Effector memory CD4-positive, alpha-beta T cell (primary cell): ENCODE measurements around the gene RPP25L.

Source experiments
- DNase-seq, 3 donors: peaks; one replicate each; pipeline ENCODE4 v3.0.0-alpha.2; 2020
- H3K27ac ChIP-seq: 2 replicates; pipeline ENCODE4 v1.7.0; 2013; ENCODE audit warnings: mild to moderate bottlenecking, low read length, moderate library complexity; ENCODE audit not compliant: insufficient read depth, poor library complexity, severe bottlenecking
- H3K27me3 ChIP-seq: replicated peaks from 2 replicates; pipeline ENCODE4 v1.7.0; 2013; ENCODE audit warnings: mild to moderate bottlenecking, low read length; ENCODE audit not compliant: insufficient read depth, control insufficient read depth, poor library complexity, severe bottlenecking
- H3K36me3 ChIP-seq: 2 replicates; pipeline ENCODE4 v1.7.0; 2013; ENCODE audit warnings: mild to moderate bottlenecking, low read length, moderate library complexity; ENCODE audit not compliant: control insufficient read depth, insufficient read depth
- H3K4me1 ChIP-seq: 2 replicates; pipeline ENCODE4 v1.7.0; 2013; ENCODE audit warnings: low read length, mild to moderate bottlenecking; ENCODE audit not compliant: control insufficient read depth, insufficient read depth, poor library complexity, severe bottlenecking
- H3K4me3 ChIP-seq: 2 replicates; pipeline ENCODE4 v1.7.0; 2013; ENCODE audit warnings: low read length, low read depth, mild to moderate bottlenecking; ENCODE audit not compliant: insufficient read depth, poor library complexity, severe bottlenecking
- H3K9me3 ChIP-seq: 2 replicates; pipeline ENCODE4 v1.7.0; 2013; ENCODE audit warnings: mild to moderate bottlenecking, low read length, moderate library complexity; ENCODE audit not compliant: control insufficient read depth

The RPP25L gene

DNA sequence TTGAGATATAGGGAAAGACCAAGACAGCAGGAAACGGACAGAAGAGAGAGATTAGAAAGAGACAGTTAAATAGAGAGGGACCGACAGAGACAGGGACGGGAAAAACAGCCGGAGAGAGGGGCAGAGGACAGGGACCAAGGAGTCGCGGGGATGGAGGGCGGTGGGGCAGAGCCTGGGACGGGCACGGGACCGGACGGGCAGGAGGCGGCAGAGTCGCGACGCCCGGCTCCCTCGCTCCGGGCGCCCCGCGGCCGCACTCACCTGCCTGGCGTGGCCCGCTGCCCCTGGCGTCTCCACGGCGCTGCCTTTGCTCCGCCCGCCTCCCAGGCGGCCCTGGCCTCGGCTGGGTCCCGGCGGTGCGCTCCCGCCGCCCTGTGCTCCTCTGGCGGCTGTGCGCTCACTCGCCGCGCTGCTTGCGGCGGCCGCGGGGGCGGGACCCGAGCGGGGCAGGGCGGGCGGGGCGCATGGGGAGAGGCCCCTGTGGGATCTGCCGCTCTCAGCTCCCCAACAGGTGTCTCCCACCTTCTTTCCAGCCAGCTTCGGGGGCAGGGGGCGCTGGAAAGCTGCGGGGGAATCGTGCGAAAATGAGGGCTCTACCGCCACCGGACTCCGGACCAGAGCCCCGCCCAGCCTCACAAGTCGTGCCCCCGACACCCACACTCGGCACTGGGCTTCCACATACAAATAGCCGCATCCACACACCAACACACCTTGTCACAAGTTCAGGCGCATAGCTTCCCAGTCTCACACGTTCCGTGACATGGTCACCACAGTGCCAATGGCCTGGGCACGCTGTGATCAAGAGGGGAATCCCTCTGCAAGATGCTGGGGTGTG is 17.0 kb upstream of the RPP25L start, which contains the start of gene ARID3C:
TSS of gene ARID3C (minus strand) at position 411 of the 835 bp plus-strand sequence. CDS start 1,052 bp downstream, outside the sequence.
- no peaks in the 10 kb centered on the region for H3K9me3 ChIP-seq
- H3K36me3 ChIP-seq, result no peaks in the 10 kb centered on the region
- no peak within 1 kb of the TSS for H3K27ac ChIP-seq
- peaks cover 17% of the 10 kb centered on the region for H3K4me1 ChIP-seq
- no peak for DNase-seq
- peak within 1 kb of the TSS; percentile 49 for H3K4me3 ChIP-seq
- H3K27me3 ChIP-seq, result peaks cover 57% of the 10 kb centered on the region

DNA sequence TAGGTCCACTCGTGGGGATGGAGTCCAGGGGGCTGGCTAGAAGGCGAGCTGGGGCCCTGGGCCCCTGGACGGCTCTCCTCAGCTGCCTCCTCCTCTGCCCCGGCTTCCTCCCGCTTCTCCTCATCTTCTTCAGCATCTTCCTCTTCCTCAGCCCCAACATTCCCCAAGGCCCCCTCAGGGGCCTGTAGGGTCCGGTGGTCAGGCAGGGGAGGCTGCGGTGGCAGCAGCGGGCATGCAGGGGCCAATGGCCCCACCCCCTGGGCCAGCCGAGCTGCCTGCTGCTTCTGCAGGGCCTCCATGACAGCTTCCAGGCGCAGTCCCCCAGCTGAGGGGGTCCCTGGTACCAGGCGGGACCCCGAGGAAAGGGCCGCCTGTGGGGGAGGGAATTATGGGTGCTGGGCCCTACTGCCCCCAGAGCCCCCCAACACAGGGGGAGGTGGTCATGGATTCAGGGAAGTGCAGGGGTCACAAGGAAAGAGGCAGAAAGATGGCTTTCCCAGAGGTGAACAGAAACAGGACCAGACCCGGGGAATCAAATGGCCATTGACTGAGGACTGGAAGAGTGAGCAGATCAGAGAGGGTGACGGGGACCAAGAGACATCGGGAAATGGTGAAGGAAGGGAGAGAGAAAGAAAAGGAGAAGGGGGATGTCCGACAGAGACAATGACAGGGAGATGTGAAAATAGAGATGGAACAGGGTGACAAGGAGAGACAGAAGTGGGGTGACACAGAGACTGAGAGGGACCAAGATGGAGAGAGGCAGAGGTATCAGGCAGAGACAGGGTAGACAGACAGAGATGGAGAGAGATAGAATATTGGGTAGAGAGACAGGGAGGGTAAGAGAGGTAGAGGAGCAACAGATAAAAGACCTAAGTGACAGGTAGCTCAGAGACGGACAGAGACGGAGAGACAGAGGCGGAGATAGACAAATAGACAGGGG is 16.1 kb upstream of the RPP25L start:
- Histone ChIP-seq H3K36me3 (no peaks in the 10 kb centered on the region), H3K27ac (no peak overlapping the region), H3K9me3 (no peaks in the 10 kb centered on the region), H3K4me1 (peaks cover 25% of the 10 kb centered on the region), H3K4me3 (peak overlapping the region; percentile 49), H3K27me3 (peaks cover 66% of the 10 kb centered on the region)
- no peak for DNase-seq

DNA sequence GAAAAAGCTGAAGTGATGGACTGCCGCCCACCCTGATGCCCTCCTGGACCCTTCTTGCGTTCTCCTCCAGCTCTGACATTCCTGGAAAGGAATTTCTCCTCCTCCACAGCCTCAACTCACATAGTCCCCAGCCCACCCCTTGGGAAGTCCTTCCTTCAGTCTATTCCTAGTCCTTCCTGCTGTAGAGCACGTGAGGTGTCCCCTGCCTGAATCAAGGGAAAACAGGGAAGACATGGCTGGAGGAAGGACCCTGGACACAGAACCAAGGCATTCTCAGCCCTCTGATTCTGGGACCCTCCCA is 13.2 kb upstream of the RPP25L start:
- Histone ChIP-seq H3K9me3 (no peaks in the 10 kb centered on the region), H3K36me3 (no peaks in the 10 kb centered on the region), H3K27ac (no peak overlapping the region), H3K4me1 (peaks cover 25% of the 10 kb centered on the region), H3K27me3 (peaks cover 76% of the 10 kb centered on the region), H3K4me3 (no peak overlapping the region)
- no peak for DNase-seq

DNA sequence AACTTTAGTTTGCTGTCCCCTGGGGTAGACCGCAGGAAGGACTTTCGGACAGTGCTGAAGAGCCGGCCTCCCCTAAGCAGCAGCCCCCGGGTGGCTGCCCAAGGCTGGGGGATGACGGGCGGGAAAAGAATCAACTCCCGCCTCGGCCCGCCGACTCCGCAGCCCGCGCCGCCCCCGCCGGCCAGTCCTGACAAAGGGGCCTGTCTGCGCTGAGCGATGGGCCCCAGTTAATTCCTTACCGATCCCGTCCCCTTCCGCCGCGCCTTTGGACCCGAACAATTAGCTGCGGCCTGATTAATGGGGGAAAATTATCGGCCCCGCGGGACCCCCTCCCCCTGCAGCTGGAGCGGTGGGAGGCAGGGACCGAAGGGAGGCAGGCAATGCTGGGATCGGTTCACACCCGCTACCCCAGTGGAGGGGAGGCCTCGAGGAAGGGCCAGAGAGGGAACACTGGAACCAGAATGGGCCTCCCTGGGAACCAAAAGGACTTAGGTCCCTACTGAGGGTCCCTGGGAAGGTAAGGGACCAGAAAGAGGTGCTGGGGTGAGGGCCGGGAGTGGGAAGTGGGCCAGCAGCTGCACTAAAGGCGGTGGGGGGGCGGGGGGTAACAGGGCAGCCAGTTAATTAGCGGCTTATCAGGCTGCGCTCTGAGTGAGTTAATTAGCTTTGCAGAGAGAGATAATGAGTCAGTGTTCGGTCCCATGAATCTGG is 12.7 kb upstream of the RPP25L start:
- peaks cover 73% of the 10 kb centered on the region for H3K27me3 ChIP-seq
- H3K4me1 ChIP-seq, result peaks cover 27% of the 10 kb centered on the region
- DNase-seq, result no peak

DNA sequence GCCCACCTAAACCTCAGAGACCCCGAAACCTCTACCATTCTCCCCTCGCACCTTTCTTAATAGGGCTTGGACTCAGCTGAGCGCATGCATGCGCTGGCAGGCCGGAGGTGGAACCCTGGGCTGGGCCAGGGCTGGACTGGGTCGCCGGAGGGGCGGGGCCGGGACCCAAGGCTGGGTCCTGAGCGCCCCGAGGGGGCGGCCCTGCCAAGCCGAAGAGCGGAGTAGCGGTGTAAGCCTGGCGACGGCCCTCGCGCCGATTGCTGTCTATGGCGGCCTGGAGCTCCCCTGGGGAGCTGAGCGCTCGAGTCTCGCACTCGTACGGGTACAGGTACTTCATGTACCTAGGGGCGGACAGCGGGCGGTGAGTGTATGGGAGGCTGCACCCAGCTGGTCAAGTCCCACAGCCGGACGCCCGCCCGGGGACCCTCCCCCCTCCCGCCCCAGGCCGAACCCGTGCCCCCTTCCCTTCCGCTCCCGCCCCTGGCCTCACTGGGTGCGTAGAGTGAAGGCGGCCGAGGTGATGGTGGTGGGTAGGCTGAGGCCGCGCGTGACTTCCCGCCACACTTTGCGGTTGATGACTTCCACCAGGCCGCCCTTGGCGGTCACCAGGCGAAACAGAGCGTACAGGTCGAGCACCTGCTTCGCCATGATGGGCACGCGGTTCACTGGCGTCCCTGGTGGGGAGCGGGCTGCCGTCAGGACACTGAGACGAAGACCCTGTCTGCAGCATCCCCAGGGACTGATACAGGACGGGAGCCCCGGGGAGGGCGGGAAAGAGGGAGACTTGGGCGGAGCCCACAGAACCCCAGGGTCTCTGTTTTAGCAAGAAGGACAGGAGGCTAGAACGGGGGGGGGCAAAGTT is 11.7 kb upstream of the RPP25L start:
- Histone ChIP-seq H3K27ac (no peak overlapping the region), H3K9me3 (no peaks in the 10 kb centered on the region), H3K27me3 (peaks cover 64% of the 10 kb centered on the region), H3K36me3 (no peaks in the 10 kb centered on the region), H3K4me1 (peaks cover 23% of the 10 kb centered on the region), H3K4me3 (no peak overlapping the region)
- DNase-seq, result no peak

More for the DNA sequence above, 12.7 kb upstream of the RPP25L start:
- Histone ChIP-seq H3K27ac (no peak overlapping the region), H3K4me3 (no peak overlapping the region), H3K36me3 (no peaks in the 10 kb centered on the region), H3K9me3 (no peaks in the 10 kb centered on the region)

DNA sequence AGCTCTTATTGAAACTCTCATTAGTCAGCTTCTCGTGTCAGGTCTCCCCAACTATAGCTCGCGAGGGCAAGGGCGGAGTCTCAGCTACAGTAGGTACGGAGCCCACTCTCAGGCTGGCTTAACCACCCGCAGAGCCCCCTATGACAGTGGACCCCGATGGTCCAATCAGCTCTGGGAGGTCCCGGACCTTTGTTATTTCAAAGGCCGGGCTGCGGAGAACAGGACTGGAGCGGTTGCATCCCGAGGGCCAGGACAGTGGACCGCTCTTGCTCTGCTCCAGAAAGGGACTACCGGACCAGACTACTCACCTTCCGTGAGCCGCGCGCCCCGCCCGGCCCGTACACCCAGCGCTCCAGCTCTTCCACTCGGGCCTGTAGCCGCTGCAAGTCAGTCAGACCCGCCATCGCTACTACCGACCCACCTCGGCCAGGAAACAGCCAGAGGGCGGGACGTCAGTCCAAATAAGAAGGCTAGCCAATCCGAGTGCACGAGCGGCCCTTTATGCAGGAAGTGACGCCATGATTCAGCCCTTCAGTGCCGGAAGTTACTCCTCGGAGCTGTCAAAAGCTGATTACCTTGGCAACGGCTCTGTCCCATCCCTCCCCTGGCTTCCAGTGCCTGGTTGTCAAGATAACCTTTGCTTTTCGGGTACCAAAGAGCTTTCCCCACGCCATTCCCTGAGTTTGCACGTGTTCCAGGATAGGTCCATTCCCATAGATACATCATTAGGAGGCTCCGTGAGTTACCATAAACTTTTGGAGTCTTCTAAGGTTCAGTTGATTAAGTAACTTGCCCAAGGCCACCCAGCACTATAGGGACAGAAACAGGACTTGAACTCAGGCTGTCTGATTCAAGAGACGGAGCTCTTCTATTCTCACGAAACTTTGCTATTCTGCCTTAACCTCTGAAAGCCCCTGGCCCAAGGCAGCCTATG is 8.4 kb upstream of the RPP25L start, which contains the start of gene DCTN3:
TSS of gene DCTN3 (minus strand) at position 435 of the 934 bp plus-strand sequence. CDS start at position 404, 31 bp downstream.
- H3K4me3 ChIP-seq, result peak within 1 kb of the TSS; percentile 70
- peak within 1 kb of the TSS; percentile 53 for H3K27ac ChIP-seq
- DNase-seq, result peak; percentile 82 to 90 (median 86)
- peaks cover 23% of the 10 kb centered on the region for H3K36me3 ChIP-seq
- peaks cover 33% of the 10 kb centered on the region for H3K27me3 ChIP-seq
- H3K4me1 ChIP-seq, result peaks cover 15% of the 10 kb centered on the region
- no peaks in the 10 kb centered on the region for H3K9me3 ChIP-seq

DNA sequence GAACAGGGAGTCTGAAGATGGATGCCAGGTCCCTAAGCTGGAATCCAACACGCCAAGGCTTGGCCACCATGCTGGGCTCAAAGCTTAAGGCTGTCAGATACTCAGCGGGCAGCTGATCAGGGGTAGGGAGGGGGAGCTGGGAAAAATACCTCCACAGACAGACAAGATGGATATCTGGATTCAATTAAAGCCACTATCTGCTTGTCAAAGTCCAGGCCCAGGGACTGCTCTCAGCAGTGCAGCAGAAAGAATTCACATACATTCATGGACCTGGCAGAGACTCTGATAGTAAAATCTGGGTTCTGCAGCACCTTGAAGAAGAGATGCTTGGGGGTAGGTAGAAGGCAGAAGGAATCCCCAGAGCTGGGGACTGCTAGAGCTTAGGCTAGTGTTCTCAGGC is 3.2 kb upstream of the RPP25L start:
- DNase-seq, result no peak
- Histone ChIP-seq H3K4me3 (no peak overlapping the region), H3K9me3 (no peaks in the 10 kb centered on the region), H3K36me3 (peaks cover 34% of the 10 kb centered on the region), H3K4me1 (peaks cover 17% of the 10 kb centered on the region), H3K27ac (no peak overlapping the region), H3K27me3 (no peaks in the 10 kb centered on the region)

DNA sequence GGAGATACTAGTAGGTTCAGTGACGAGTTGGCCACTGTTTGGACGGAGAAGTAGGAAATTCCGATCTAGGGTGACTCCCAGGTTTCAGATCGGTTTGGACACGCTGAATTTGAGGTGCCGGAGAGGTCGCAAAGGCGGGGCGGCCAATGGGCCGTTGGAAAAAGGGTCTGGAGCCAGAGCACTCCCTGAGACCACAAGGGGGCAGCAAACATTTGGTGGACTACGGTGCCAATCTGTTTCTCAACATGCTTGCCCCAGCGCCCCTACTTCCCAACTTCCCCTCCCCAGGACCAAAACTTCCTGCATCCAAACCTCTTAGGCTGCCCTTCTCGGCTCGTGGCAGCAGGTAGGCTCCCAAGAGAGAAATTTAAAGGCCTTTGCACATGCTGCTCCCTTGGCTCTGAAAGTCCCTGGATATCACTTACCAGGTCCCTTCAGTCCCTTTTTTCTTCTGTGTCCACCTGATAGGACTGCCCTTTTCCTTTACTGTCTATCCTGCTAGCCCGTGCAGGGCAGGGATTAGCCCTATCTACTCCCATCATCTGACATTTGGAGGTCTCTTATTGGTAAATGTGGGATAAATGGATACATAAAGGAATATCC is 992 bp upstream of the RPP25L start:
- H3K36me3 ChIP-seq, result peaks cover 33% of the 10 kb centered on the region
- DNase-seq, result peak; percentile 36 to 58 (median 40)
- no peaks in the 10 kb centered on the region for H3K27me3 ChIP-seq
- peaks cover 12% of the 10 kb centered on the region for H3K4me1 ChIP-seq
- peak overlapping the region; percentile 83 for H3K4me3 ChIP-seq
- H3K27ac ChIP-seq, result peak overlapping the region; percentile 82
- no peaks in the 10 kb centered on the region for H3K9me3 ChIP-seq
